Upper lobe of left lung (tissue), 4 donors: ENCODE data around the gene ACTC1.

Experiments used
- POLR2A ChIP-seq, 4 donors: fragments of 450-650 bp; IDR thresholded peaks; one replicate each; pipeline ENCODE4 v1.5.1; 2016 to 2017; ENCODE audit warnings: antibody characterized with exemption in 4 of 4, mild to moderate bottlenecking in 2 of 4
- TF ChIP-seq, protein P1 (sequence below), 6 experiments: fragments of 450-650 bp in 4 of 6; fragments of 200-600 bp in 2 of 6; sonication (generic) in 2 of 6; IDR thresholded peaks; one replicate each; pipeline ENCODE4 v1.5.1; 2016 to 2019; ENCODE audit warnings: antibody characterized with exemption in 6 of 6

DNA sequence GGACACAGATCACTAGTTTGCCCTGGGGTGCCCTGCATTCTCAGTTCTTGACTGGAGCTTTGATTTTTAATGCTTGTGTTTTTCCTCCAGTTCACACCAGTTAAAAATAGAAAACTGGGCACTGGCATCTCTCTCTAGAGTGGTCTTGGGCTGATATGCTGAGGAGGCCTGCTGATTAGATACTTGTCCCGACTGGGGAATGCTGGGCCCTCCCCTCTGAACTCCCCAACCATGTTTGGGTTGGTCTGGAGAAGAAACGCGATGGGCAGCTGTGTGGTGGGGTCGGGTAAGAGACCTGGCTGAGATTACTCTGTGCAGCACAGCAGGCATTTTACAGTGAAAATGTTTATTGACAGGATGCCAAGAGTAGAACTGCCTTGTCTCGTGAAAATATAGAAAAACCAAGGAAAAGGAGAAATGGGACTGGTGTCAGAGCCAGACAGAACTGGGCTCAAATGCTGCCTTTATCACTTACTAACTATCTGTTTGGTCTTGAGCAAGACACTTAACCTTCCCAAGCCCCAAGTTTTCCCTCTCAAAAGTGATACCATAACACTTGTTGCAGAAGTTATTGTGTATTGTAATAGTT lies 1.6 kb upstream of the ACTC1 start:
- TF ChIP-seq, protein P1, sequence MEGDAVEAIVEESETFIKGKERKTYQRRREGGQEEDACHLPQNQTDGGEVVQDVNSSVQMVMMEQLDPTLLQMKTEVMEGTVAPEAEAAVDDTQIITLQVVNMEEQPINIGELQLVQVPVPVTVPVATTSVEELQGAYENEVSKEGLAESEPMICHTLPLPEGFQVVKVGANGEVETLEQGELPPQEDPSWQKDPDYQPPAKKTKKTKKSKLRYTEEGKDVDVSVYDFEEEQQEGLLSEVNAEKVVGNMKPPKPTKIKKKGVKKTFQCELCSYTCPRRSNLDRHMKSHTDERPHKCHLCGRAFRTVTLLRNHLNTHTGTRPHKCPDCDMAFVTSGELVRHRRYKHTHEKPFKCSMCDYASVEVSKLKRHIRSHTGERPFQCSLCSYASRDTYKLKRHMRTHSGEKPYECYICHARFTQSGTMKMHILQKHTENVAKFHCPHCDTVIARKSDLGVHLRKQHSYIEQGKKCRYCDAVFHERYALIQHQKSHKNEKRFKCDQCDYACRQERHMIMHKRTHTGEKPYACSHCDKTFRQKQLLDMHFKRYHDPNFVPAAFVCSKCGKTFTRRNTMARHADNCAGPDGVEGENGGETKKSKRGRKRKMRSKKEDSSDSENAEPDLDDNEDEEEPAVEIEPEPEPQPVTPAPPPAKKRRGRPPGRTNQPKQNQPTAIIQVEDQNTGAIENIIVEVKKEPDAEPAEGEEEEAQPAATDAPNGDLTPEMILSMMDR (IDR thresholded peaks at IDR 0.05): no peak
- no peak for TF ChIP-seq POLR2A (IDR thresholded peaks at IDR 0.05)
